Upper lobe of left lung (tissue), 4 donors: ENCODE data around the gene EPHB1.

Experiments used
- CTCF ChIP-seq, 6 experiments: fragments of 450-650 bp in 4 of 6; fragments of 200-600 bp in 2 of 6; sonication (generic) in 2 of 6; IDR thresholded peaks; one replicate each; pipeline ENCODE4 v1.5.1; 2016 to 2019; ENCODE audit warnings: antibody characterized with exemption in 6 of 6
- EP300 ChIP-seq, 4 donors: sonication (generic); formaldehyde crosslinking; IDR thresholded peaks; one replicate each; pipeline ENCODE4 v1.5.1; 2017; ENCODE audit warnings: antibody characterized with exemption in 4 of 4, control low read depth in 2 of 4
- POLR2A ChIP-seq, 4 donors: fragments of 450-650 bp; IDR thresholded peaks; one replicate each; pipeline ENCODE4 v1.5.1; 2016 to 2017; ENCODE audit warnings: antibody characterized with exemption in 4 of 4, mild to moderate bottlenecking in 2 of 4
- POLR2AphosphoS5 ChIP-seq, 2 donors: sonication (generic); formaldehyde crosslinking; IDR thresholded peaks; one replicate each; pipeline ENCODE4 v1.5.1; 2017; ENCODE audit warnings: antibody characterized with exemption in 2 of 2

GRCh38 chr3:134765468-134765867, 29.6 kb upstream of the EPHB1 start:
- TF ChIP-seq CTCF (IDR thresholded peaks at IDR 0.05) = no peak
- TF ChIP-seq POLR2A (IDR thresholded peaks at IDR 0.05) = no peak
- TF ChIP-seq EP300 (IDR thresholded peaks at IDR 0.05) = no peak
- TF ChIP-seq POLR2AphosphoS5 (IDR thresholded peaks at IDR 0.05) = no peak
